Calu3 (cell line): Measurements from ENCODE around the gene PLXNA4. TPM values are rescaled to one million over a fixed set of nuclear protein-coding genes. Genes with fewer than 3 reads are reported as not detected.

Experiments used
- BruUV-seq: library from RNA; stranded (reverse); fragments of 400-500 nt; replicated peaks from 2 replicates; lab custom pipeline; 2021; lab: Mats Ljungman, UMichigan
- CTCF ChIA-PET: fragments of 300-600 bp; sonication (Branson Sonifier 250); formaldehyde crosslinking; loops from one replicate; lab custom pipeline; 2022; ENCODE audit warnings: antibody characterized with exemption; lab: Charles Lee
- DNase-seq: peaks from one replicate; pipeline ENCODE4 v3.0.0; 2022
- H3K27ac Mint-ChIP-seq: one replicate; pipeline ENCODE4 v1.8.0; 2022; ENCODE audit warnings: mixed read lengths; ENCODE audit not compliant: unreplicated experiment
- H3K27me3 Mint-ChIP-seq: one replicate; pipeline ENCODE4 v1.8.0; 2022; ENCODE audit warnings: mixed read lengths; ENCODE audit not compliant: unreplicated experiment
- H3K36me3 Mint-ChIP-seq: one replicate; pipeline ENCODE4 v1.8.0; 2022; ENCODE audit warnings: mild to moderate bottlenecking, moderate library complexity, mixed read lengths; ENCODE audit not compliant: insufficient read depth, unreplicated experiment
- H3K4me1 Mint-ChIP-seq: one replicate; pipeline ENCODE4 v1.8.0; 2022; ENCODE audit warnings: mild to moderate bottlenecking, low read depth, mixed read lengths; ENCODE audit not compliant: unreplicated experiment
- H3K4me3 Mint-ChIP-seq: one replicate; pipeline ENCODE4 v1.8.0; 2022; ENCODE audit warnings: mild to moderate bottlenecking, low read depth, moderate library complexity, mixed read lengths; ENCODE audit not compliant: unreplicated experiment
- H3K9me3 Mint-ChIP-seq: one replicate; pipeline ENCODE4 v1.8.0; 2022; ENCODE audit warnings: low read depth, mixed read lengths; ENCODE audit not compliant: unreplicated experiment
- intact Hi-C: fragments of 100-400 bp; cut with micrococcal nuclease; formaldehyde crosslinking; loops from one replicate; pipeline ENCODE4 v1.10.0; 2022; ENCODE audit not compliant: unreplicated experiment
- total RNA-seq: library from RNA; stranded (reverse); gene quantifications from 2 replicates; pipeline ENCODE4 v1.2.3, GENCODE V29; 2022
- TF ChIP-seq, protein P1 (sequence below): fragments of 200-600 bp; IDR thresholded peaks from one replicate; pipeline ENCODE4 v1.8.0; 2022; ENCODE audit warnings: antibody characterized with exemption; ENCODE audit not compliant: unreplicated experiment

Gene PLXNA4
- total RNA-seq, 1 experiment from 2014 or later: not detected

DNA sequence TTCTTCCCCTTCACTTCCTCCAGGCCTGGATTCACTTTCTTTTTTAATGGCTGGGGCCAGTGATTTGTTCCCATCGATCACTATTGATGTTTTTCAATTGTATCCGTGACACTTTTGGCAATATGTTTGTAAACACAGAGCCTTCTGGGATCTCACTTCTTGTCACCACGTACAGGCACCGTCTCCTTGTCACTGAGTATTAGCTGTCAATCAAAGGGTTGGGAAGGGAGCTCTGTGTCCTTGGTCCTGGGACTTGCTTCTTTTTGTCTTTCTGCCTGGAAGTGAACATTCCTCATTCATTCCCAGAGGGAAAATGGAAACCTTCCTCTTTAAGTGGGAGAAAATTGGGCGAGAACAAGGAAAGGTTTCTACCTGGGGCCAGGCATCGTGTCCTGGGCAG lies 157.4 kb downstream of the PLXNA4 start:
- no peak overlapping the region for H3K4me3 Mint-ChIP-seq
- no peaks in the 10 kb centered on the region for H3K9me3 Mint-ChIP-seq
- H3K36me3 Mint-ChIP-seq: no peaks in the 10 kb centered on the region
- no peak overlapping the region for H3K27ac Mint-ChIP-seq
- DNase-seq: no peak
- TF ChIP-seq, protein P1, sequence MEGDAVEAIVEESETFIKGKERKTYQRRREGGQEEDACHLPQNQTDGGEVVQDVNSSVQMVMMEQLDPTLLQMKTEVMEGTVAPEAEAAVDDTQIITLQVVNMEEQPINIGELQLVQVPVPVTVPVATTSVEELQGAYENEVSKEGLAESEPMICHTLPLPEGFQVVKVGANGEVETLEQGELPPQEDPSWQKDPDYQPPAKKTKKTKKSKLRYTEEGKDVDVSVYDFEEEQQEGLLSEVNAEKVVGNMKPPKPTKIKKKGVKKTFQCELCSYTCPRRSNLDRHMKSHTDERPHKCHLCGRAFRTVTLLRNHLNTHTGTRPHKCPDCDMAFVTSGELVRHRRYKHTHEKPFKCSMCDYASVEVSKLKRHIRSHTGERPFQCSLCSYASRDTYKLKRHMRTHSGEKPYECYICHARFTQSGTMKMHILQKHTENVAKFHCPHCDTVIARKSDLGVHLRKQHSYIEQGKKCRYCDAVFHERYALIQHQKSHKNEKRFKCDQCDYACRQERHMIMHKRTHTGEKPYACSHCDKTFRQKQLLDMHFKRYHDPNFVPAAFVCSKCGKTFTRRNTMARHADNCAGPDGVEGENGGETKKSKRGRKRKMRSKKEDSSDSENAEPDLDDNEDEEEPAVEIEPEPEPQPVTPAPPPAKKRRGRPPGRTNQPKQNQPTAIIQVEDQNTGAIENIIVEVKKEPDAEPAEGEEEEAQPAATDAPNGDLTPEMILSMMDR: no peak
- CTCF ChIA-PET: no interaction called here
- BruUV-seq: no TSS peak
- intact Hi-C loops: no loop called here
- H3K4me1 Mint-ChIP-seq: no peaks in the 10 kb centered on the region
- H3K27me3 Mint-ChIP-seq: peaks cover 99% of the 10 kb centered on the region

GRCh38 chr7:132417103-132417906 lies 159.0 kb downstream of the PLXNA4 start:
- no peak overlapping the region for H3K27ac Mint-ChIP-seq
- CTCF ChIA-PET: no interaction called here
- H3K27me3 Mint-ChIP-seq: peaks cover 99% of the 10 kb centered on the region
- no peaks in the 10 kb centered on the region for H3K36me3 Mint-ChIP-seq
- no TSS peak for BruUV-seq
- DNase-seq: no peak
- no peaks in the 10 kb centered on the region for H3K9me3 Mint-ChIP-seq
- TF ChIP-seq, protein P1: no peak
- H3K4me3 Mint-ChIP-seq: no peak overlapping the region
- no peaks in the 10 kb centered on the region for H3K4me1 Mint-ChIP-seq
- intact Hi-C loops: no loop called here

GRCh38 chr7:132416395-132416794 lies 159.9 kb downstream of the PLXNA4 start:
- no peak for DNase-seq
- intact Hi-C loops: no loop called here
- Mint-ChIP-seq H3K27ac (no peak overlapping the region), H3K4me3 (no peak overlapping the region), H3K9me3 (no peaks in the 10 kb centered on the region), H3K27me3 (peaks cover 99% of the 10 kb centered on the region), H3K4me1 (no peaks in the 10 kb centered on the region), H3K36me3 (no peaks in the 10 kb centered on the region)
- CTCF ChIA-PET: no interaction called here
- no TSS peak for BruUV-seq
- TF ChIP-seq, protein P1: no peak

DNA sequence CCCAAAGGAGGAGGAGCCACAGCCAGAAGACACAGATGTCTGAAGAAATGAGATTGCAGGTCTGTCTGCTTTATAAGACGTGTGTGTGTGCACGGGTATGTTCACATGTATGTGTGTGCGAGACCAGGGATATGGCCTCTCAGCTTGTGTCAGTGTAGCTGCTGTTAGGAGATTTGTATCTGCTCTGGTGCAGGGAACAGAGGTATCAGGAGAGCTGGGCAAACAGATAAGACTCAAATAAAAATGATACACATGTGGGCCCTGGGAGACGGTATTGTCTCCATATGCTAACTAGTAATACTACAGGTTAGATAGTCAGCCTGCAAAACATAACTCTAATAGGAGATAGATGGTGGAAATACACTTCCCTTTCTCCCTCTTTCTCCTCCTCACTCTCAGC lies 161.0 kb downstream of the PLXNA4 start:
- Mint-ChIP-seq H3K36me3 (no peaks in the 10 kb centered on the region), H3K9me3 (no peaks in the 10 kb centered on the region), H3K4me3 (no peak overlapping the region), H3K27me3 (peaks cover 91% of the 10 kb centered on the region), H3K27ac (no peak overlapping the region), H3K4me1 (no peaks in the 10 kb centered on the region)
- no TSS peak for BruUV-seq
- intact Hi-C loops: no loop called here
- TF ChIP-seq, protein P1: no peak
- no peak for DNase-seq
- CTCF ChIA-PET: no interaction called here
